Gastrocnemius medialis (tissue), 4 donors: ENCODE data around the gene AMMECR1. TPM values are rescaled to one million over a fixed set of nuclear protein-coding genes. Genes with fewer than 3 reads are reported as not detected.

ENCODE experiments used
- ATAC-seq, 2 donors: fragments of 150-250 bp; one replicate each; pipeline ENCODE4 v1.9.1; 2016
- DNase-seq, 2 donors: peaks; one replicate each; pipeline ENCODE4 v3.0.0-alpha.2; 2019
- H3K27ac ChIP-seq, 4 donors: fragments of 200-600 bp; sonication (generic); 1 replicate in 1 of 4; 2 replicates in 3 of 4; pipeline ENCODE4 v1.5.1; 2016 to 2018; ENCODE audit warnings: mild to moderate bottlenecking in 2 of 4, moderate library complexity in 1 of 4
- H3K27me3 ChIP-seq, 3 donors: fragments of 200-600 bp; sonication (generic) in 2 of 3; 1 replicate in 1 of 3; 2 replicates in 2 of 3; pipeline versions ENCODE4 v1.5.1 to v1.6.0; 2016 to 2019; ENCODE audit warnings: mild to moderate bottlenecking in 1 of 3, moderate library complexity in 1 of 3
- H3K36me3 ChIP-seq, 2 donors: fragments of 200-600 bp; sonication (generic) in 1 of 2; one replicate each; pipeline ENCODE4 v1.5.1; 2017 to 2018
- H3K4me1 ChIP-seq, 2 donors: fragments of 200-600 bp; sonication (generic) in 1 of 2; one replicate each; pipeline ENCODE4 v1.5.1; 2016 to 2017; ENCODE audit warnings: mild to moderate bottlenecking in 2 of 2
- H3K4me3 ChIP-seq, 4 donors: fragments of 200-600 bp; sonication (generic) in 3 of 4; 1 replicate in 1 of 4; 2 replicates in 3 of 4; pipeline ENCODE4 v1.5.1; 2016 to 2019; ENCODE audit warnings: mild to moderate bottlenecking in 2 of 4
- H3K9me3 ChIP-seq, 3 donors: fragments of 200-600 bp; sonication (generic) in 2 of 3; 1 replicate in 1 of 3; 2 replicates in 2 of 3; pipeline ENCODE4 v1.5.1; 2016 to 2019
- POLR2A ChIP-seq, 2 donors: fragments of 450-650 bp; IDR thresholded peaks; one replicate each; pipeline ENCODE4 v1.6.1; 2017; ENCODE audit warnings: antibody characterized with exemption in 2 of 2, mild to moderate bottlenecking in 2 of 2, moderate library complexity in 2 of 2
- in situ Hi-C, 4 donors: fragments of 200-750 bp; cut with MboI; loops; one replicate each; pipeline versions ENCODE4 v1.15.0 to v1.8.0; 2017; ENCODE audit warnings: low sequenced_read_pairs in 4 of 4
- intact Hi-C: fragments of 100-400 bp; cut with DNase I; formaldehyde crosslinking; loops from one replicate; pipeline ENCODE4 v1.15.1; 2023; ENCODE audit warnings: low total_unique reads
- total RNA-seq, 4 donors: library from RNA; depleted of rRNA; stranded (reverse); fragments of >200 nt; gene quantifications; one replicate each; pipeline versions ENCODE4 v1.1.0 to v1.2.3, GENCODE V29; 2016
- TF ChIP-seq, protein P1 (sequence below), 5 experiments: fragments of 450-650 bp in 3 of 5; fragments of 200-600 bp in 2 of 5; sonication (generic) in 2 of 5; IDR thresholded peaks in 4 of 5; conservative IDR thresholded peaks in 1 of 5; 1 replicate in 4 of 5; 2 replicates in 1 of 5; pipeline ENCODE4 v1.5.1; 2016 to 2019; ENCODE audit warnings: antibody characterized with exemption in 5 of 5, mild to moderate bottlenecking in 3 of 5, moderate library complexity in 3 of 5

Gene AMMECR1
- total RNA-seq, 4 donors from 2014 or later = 1.2 to 2.6 (median 1.9) TPM

DNA sequence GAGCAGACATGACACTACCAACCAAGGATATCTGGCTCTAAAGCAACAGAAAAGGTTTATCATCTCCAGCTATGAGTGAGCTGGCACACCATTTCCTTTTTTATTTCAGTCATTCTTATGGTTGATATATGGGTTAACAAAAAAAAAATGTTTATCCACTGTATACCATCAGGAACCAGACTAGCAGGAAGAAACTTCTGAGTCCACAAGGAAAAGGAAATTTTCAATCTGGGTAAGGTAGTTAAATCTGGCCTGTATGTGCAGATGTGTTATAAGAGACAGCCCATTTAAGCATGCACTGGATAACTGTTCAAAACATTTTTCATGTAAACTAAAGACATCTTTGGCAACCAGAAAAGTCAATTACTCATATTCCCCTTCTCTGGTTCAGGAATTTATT is 35.0 kb downstream of the AMMECR1 start:
- DNase-seq = no peak
- Histone ChIP-seq H3K4me1 (no peaks in the 10 kb centered on the region), H3K4me3 (no peak overlapping the region), H3K36me3 (no peaks in the 10 kb centered on the region), H3K27ac (no peak overlapping the region), H3K9me3 (no peaks in the 10 kb centered on the region), H3K27me3 (peaks cover 0 to 4% (median 0%) of the 10 kb centered on the region in 3 donors)
- TF ChIP-seq, protein P1, sequence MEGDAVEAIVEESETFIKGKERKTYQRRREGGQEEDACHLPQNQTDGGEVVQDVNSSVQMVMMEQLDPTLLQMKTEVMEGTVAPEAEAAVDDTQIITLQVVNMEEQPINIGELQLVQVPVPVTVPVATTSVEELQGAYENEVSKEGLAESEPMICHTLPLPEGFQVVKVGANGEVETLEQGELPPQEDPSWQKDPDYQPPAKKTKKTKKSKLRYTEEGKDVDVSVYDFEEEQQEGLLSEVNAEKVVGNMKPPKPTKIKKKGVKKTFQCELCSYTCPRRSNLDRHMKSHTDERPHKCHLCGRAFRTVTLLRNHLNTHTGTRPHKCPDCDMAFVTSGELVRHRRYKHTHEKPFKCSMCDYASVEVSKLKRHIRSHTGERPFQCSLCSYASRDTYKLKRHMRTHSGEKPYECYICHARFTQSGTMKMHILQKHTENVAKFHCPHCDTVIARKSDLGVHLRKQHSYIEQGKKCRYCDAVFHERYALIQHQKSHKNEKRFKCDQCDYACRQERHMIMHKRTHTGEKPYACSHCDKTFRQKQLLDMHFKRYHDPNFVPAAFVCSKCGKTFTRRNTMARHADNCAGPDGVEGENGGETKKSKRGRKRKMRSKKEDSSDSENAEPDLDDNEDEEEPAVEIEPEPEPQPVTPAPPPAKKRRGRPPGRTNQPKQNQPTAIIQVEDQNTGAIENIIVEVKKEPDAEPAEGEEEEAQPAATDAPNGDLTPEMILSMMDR (IDR thresholded peaks at IDR 0.05 in 4 of 5, conservative IDR thresholded peaks at IDR 0.05 in 1 of 5) = no peak
- TF ChIP-seq POLR2A (IDR thresholded peaks at IDR 0.05) = no peak
- ATAC-seq = no peak
- in situ Hi-C loops = no loop called here
- intact Hi-C loops = no loop called here

DNA sequence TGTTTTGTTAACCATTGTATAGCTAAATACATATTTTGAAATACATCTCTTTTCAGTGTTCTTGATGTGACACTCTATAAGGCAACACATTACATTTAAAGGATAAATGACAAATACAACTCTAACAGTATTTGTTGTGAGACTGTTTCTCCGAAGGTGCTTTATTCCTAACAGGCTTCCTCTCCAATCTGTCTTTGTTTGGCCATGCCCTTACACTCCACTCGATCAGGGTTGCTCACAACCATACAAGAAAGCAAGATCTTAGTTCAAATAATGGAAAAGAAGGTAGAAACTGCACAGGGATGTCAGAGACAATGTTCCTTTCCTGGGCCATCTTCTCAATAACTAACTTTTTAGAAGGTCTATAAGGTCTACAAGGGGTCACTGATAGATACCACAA is 36.5 kb downstream of the AMMECR1 start:
- no peaks in the 10 kb centered on the region for H3K9me3 ChIP-seq
- in situ Hi-C loops (no loop called here), intact Hi-C loops (no loop called here)
- TF ChIP-seq, protein P1 (IDR thresholded peaks at IDR 0.05 in 4 of 5, conservative IDR thresholded peaks at IDR 0.05 in 1 of 5) = no peak
- TF ChIP-seq POLR2A (IDR thresholded peaks at IDR 0.05) = no peak
- no peaks in the 10 kb centered on the region for H3K36me3 ChIP-seq
- ATAC-seq = no peak
- no peaks in the 10 kb centered on the region for H3K4me1 ChIP-seq
- H3K4me3 ChIP-seq = no peak overlapping the region
- no peak for DNase-seq
- peaks cover 0 to 4% (median 0%) of the 10 kb centered on the region in 3 donors for H3K27me3 ChIP-seq
- H3K27ac ChIP-seq = no peak overlapping the region

DNA sequence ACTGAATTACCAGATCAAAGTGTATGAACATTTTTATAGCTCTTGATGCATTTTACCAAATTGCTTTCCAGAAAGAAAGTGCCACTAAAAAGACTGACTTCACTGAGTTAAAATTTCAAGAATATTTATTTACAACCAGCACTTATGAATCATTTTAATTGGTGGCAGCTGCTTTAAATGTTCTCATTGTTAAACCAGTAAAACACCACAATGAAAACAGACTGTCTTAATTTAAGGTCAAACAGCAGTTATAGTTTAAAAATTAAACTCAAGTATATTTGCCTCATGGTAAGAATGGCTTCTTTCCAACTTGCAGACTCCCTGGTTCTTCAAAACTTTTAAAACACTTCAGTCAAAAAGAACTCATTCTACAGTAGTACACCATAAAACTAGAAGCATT is 36.9 kb downstream of the AMMECR1 start:
- in situ Hi-C loops = no loop called here
- intact Hi-C loops = no loop called here

DNA sequence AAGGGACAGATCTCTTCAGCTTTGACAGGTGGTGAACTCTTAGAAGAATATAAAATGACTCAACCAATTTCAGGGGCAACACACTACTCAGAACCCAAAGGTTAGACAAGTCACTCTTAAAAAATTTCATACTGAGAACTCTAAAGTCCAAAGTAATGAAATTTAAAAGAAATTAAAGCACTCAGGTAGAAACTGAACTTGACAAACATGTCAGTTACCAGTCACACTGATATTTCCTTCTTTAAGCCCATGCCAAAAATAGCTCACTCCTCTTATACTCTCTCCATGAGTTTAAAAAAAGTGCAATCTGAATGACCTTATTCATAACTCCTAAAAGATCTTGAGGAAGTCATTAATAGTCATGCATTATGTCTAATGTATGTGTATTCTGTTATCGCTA is 40.3 kb downstream of the AMMECR1 start:
- Histone ChIP-seq H3K4me3 (no peak overlapping the region), H3K9me3 (no peaks in the 10 kb centered on the region), H3K36me3 (no peaks in the 10 kb centered on the region), H3K27ac (no peak overlapping the region), H3K4me1 (no peaks in the 10 kb centered on the region), H3K27me3 (peaks cover 0 to 10% (median 0%) of the 10 kb centered on the region in 3 donors)
- no peak for TF ChIP-seq POLR2A (IDR thresholded peaks at IDR 0.05)
- TF ChIP-seq, protein P1 (IDR thresholded peaks at IDR 0.05 in 4 of 5, conservative IDR thresholded peaks at IDR 0.05 in 1 of 5) = no peak
- intact Hi-C loops = no loop called here
- DNase-seq (no peak), ATAC-seq (no peak)
- in situ Hi-C loops = no loop called here

More for the DNA sequence above, 36.9 kb downstream of the AMMECR1 start:
- Histone ChIP-seq H3K9me3 (no peaks in the 10 kb centered on the region), H3K27me3 (peaks cover 0 to 6% (median 0%) of the 10 kb centered on the region in 3 donors), H3K4me3 (no peak overlapping the region), H3K36me3 (no peaks in the 10 kb centered on the region), H3K4me1 (no peaks in the 10 kb centered on the region), H3K27ac (no peak overlapping the region)
- TF ChIP-seq POLR2A (IDR thresholded peaks at IDR 0.05) = no peak
- TF ChIP-seq, protein P1 (IDR thresholded peaks at IDR 0.05 in 4 of 5, conservative IDR thresholded peaks at IDR 0.05 in 1 of 5) = no peak
- ATAC-seq (no peak), DNase-seq (no peak)

DNA sequence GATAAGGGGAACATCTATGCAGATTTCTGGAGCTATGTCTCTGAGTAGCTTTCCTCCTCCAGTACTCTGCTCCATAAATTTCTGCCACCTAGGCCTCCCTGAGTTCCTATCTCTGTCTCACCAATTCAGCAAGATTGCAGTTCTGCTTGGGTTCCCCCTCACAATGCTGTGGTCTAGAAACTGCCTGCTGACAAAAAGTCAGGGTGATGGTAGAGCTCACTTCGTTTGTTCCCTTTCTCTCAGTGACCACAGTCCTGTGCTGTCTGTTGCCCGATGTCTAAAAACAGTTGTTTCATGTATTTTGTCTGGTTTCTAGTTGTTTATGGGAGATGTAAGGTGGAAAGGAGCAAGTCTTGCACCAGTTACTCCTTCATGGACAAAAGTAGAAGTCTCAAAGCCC is 41.1 kb downstream of the AMMECR1 start:
- ATAC-seq (no peak), DNase-seq (no peak)
- Histone ChIP-seq H3K4me1 (no peaks in the 10 kb centered on the region), H3K9me3 (no peaks in the 10 kb centered on the region), H3K4me3 (no peak overlapping the region), H3K27ac (no peak overlapping the region), H3K27me3 (peaks cover 0 to 10% (median 0%) of the 10 kb centered on the region in 3 donors), H3K36me3 (no peaks in the 10 kb centered on the region)
- TF ChIP-seq, protein P1 (IDR thresholded peaks at IDR 0.05 in 4 of 5, conservative IDR thresholded peaks at IDR 0.05 in 1 of 5) = no peak
- TF ChIP-seq POLR2A (IDR thresholded peaks at IDR 0.05) = no peak
- intact Hi-C loops = no loop called here
- in situ Hi-C loops = no loop called here
